22Rv1 (cell line): ENCODE results near the gene TBC1D26.
"Not testable (repeated sequence)": the region's sequence is repeated elsewhere in the genome, so short reads cannot be mapped to it uniquely, and the experiment has no call there.

Source experiments
- CTCF ChIP-seq: fragments of 450-650 bp; IDR thresholded peaks from 2 replicates; pipeline ENCODE4 v1.5.1; 2017; ENCODE audit warnings: mild to moderate bottlenecking
- ZFX ChIP-seq: fragments of 450-650 bp; IDR thresholded peaks from 2 replicates; pipeline ENCODE4 v1.6.1; 2017; ENCODE audit warnings: antibody characterized with exemption, borderline replicate concordance

GRCh38 chr17:15733174-15733789 is 1.2 kb downstream of the TBC1D26 start:
- not testable (repeated sequence) for TF ChIP-seq CTCF, ZFX
